HepG2 (cell line): ENCODE data around the gene CABLES2. TPM values are rescaled to one million over a fixed set of nuclear protein-coding genes. Genes with fewer than 3 reads are reported as not detected.
A peak's percentile ranks its signal among the peaks of the same experiment; 100 is the strongest.

ENCODE experiments used
- ATAC-seq: fragments of 200-7000 bp; cut with Tn5 transposase; 3 replicates; pipeline ENCODE4 v1.9.1; 2020; ENCODE audit warnings: mild to moderate bottlenecking, moderate library complexity
- BruUV-seq: library from RNA; stranded (reverse); fragments of 400-500 nt; replicated peaks from 2 replicates; lab custom pipeline; 2021; lab: Mats Ljungman, UMichigan
- CTCF ChIA-PET: fragments of 300-600 bp; formaldehyde crosslinking; extraction: SDS; loops from one replicate; lab custom pipeline; 2021; ENCODE audit warnings: low total read pairs, inconsistent platforms, low intra/inter-chr PET ratio; lab: Yijun Ruan, JAX
- POLR2A ChIA-PET: fragments of 350-600 bp; sonication (Branson Sonifier 250); formaldehyde crosslinking; loops from one replicate; lab custom pipeline; 2020; ENCODE audit warnings: antibody characterized with exemption, inconsistent platforms; lab: Yijun Ruan, JAX
- DNase-seq: peaks from one replicate; pipeline ENCODE4 v3.0.0-alpha.2; 2015; ENCODE audit warnings: low spot score
- FAIRE-seq: peaks from 3 replicates; lab custom pipeline; 2011; peaks lifted over from hg19 to GRCh38; lab: Jason Lieb, UNC
- H2AFZ ChIP-seq: one replicate; pipeline ENCODE4 v1.6.1; 2011; ENCODE audit warnings: low read length, inconsistent platforms
- H3K27ac ChIP-seq: fragments of 300-600 bp; 3 replicates; pipeline ENCODE4 v1.8.0; 2011; ENCODE audit warnings: mixed run types, mild to moderate bottlenecking, mixed read lengths, low read length, inconsistent platforms; ENCODE audit not compliant: insufficient read depth; ENCODE audit errors: extremely low read length
- H3K27me3 ChIP-seq, 2 experiments: fragments of 200-600 bp in 1 of 2; 2 replicates in 1 of 2; 3 replicates in 1 of 2; pipeline versions ENCODE4 v1.6.0 to v1.8.0; 2011; ENCODE audit warnings: low read length in 2 of 2, mild to moderate bottlenecking in 2 of 2, moderate library complexity in 2 of 2, inconsistent platforms in 1 of 2; ENCODE audit not compliant: insufficient read depth in 2 of 2, control insufficient read depth in 1 of 2
- H3K36me3 ChIP-seq, 2 experiments: fragments of 200-600 bp in 1 of 2; replicated peaks in 1 of 2; 2 replicates in 1 of 2; 3 replicates in 1 of 2; pipeline versions ENCODE4 v1.5.1 to v1.8.0; 2011; ENCODE audit warnings: low read length in 2 of 2, inconsistent platforms in 1 of 2; ENCODE audit not compliant: insufficient read depth in 2 of 2, control insufficient read depth in 1 of 2
- H3K4me1 ChIP-seq: 2 replicates; pipeline ENCODE4 v1.5.1; 2012; ENCODE audit warnings: low read length, inconsistent platforms; ENCODE audit not compliant: insufficient read depth
- H3K4me2 ChIP-seq: 2 replicates; pipeline ENCODE4 v1.6.0; 2011; ENCODE audit warnings: low read depth, low read length, inconsistent platforms
- H3K4me3 ChIP-seq, 3 experiments: fragments of 200-600 bp in 1 of 3; sonication (generic), shearing (Covaris generic) in 1 of 3; replicated peaks in 1 of 3; 2 replicates each; pipeline ENCODE4 v1.5.1; 2011 to 2016; ENCODE audit warnings: low read length in 3 of 3, inconsistent platforms in 2 of 3, low read depth in 2 of 3, mild to moderate bottlenecking in 2 of 3, control low read depth in 1 of 3, mixed read lengths in 1 of 3; ENCODE audit not compliant: insufficient read depth in 1 of 3
- H3K79me2 ChIP-seq: one replicate; pipeline ENCODE4 v1.6.1; 2011; ENCODE audit warnings: low read length, inconsistent platforms; ENCODE audit not compliant: insufficient read depth
- H3K9ac ChIP-seq: 2 replicates; pipeline ENCODE4 v1.6.0; 2011; ENCODE audit warnings: mild to moderate bottlenecking, low read depth, low read length, inconsistent platforms; ENCODE audit not compliant: insufficient read depth
- H3K9me3 ChIP-seq: 2 replicates; pipeline ENCODE4 v1.5.1; 2012; ENCODE audit warnings: mild to moderate bottlenecking, low read length
- H4K20me1 ChIP-seq: 2 replicates; pipeline ENCODE4 v1.6.0; 2011; ENCODE audit warnings: inconsistent platforms, mild to moderate bottlenecking, low read length, moderate library complexity; ENCODE audit not compliant: insufficient read depth
- AGO2 ChIP-seq: fragments of 200-400 bp; formaldehyde crosslinking; optimal IDR thresholded peaks from 2 replicates; pipeline ENCODE3; 2017; ENCODE audit warnings: mild to moderate bottlenecking, low read depth, low read length, moderate library complexity
- CTCF ChIP-seq: sonication (generic); formaldehyde crosslinking; IDR thresholded peaks from 2 replicates; pipeline ENCODE4 v1.5.0; 2020; ENCODE audit warnings: mild to moderate bottlenecking, missing genetic modification reagents, moderate library complexity
- HNRNPL ChIP-seq: fragments of 200-400 bp; formaldehyde crosslinking; IDR thresholded peaks from 2 replicates; pipeline ENCODE4 v1.6.1; 2017; ENCODE audit warnings: mild to moderate bottlenecking, low read depth, low read length
- HOXA3 ChIP-seq: sonication (generic); formaldehyde crosslinking; IDR thresholded peaks from 2 replicates; pipeline ENCODE4 v1.5.0; 2020; ENCODE audit warnings: missing genetic modification reagents
- PCBP1 ChIP-seq: fragments of 200-400 bp; formaldehyde crosslinking; IDR thresholded peaks from 2 replicates; pipeline ENCODE4 v1.6.1; 2017; ENCODE audit warnings: mild to moderate bottlenecking, low read depth, low read length, borderline replicate concordance
- RAD21 ChIP-seq: fragments of 450-650 bp; formaldehyde crosslinking; IDR thresholded peaks from 2 replicates; pipeline ENCODE4 v1.5.0; 2020; ENCODE audit warnings: mild to moderate bottlenecking
- TEAD3 ChIP-seq: optimal IDR thresholded peaks from 2 replicates; pipeline ENCODE3; 2016; ENCODE audit warnings: borderline replicate concordance
- ZMYM3 ChIP-seq: sonication (generic); formaldehyde crosslinking; IDR thresholded peaks from 2 replicates; pipeline ENCODE4 v1.5.1; 2020; ENCODE audit warnings: mild to moderate bottlenecking, missing genetic modification reagents
- ZNF720 ChIP-seq: sonication (generic); formaldehyde crosslinking; IDR thresholded peaks from 2 replicates; pipeline ENCODE4 v1.4.0; 2020; ENCODE audit warnings: missing genetic modification reagents
- WGBS: methylation state at CpG from one replicate; pipeline ENCODE4 v1.1.6; 2017; ENCODE audit warnings: low lambda C conversion rate; 5-methylcytosine and 5-hydroxymethylcytosine counted together
- in situ Hi-C: cut with HindIII; loops from 2 replicates; pipeline ENCODE4 v1.10.0; 2017; ENCODE audit warnings: low pct_unique_long_range_greater_than_20kb; ENCODE audit not compliant: extremely low pct_ligation_motif_present
- intact Hi-C: fragments of 100-400 bp; cut with micrococcal nuclease; formaldehyde crosslinking; loops from one replicate; pipeline ENCODE4 v1.10.0; 2022; ENCODE audit not compliant: unreplicated experiment
- polyA plus RNA-seq, 8 experiments: library from polyadenylated mRNA; depleted of rRNA in 3 of 8; stranded (reverse) in 7 of 8; unstranded in 1 of 8; fragments of >200 nt; fragmentation: Illumina TruSeq in 4 of 8; extraction: Trizol in 4 of 8; gene quantifications; 2 replicates each; pipeline versions ENCODE4 v1.2.1 to v1.2.3, GENCODE V29; 2011 to 2016; ENCODE audit warnings: low read depth in 4 of 8, missing spikeins in 1 of 8, mixed read lengths in 1 of 8; ENCODE audit not compliant: insufficient read depth in 1 of 8
- total RNA-seq, 5 experiments: library from RNA; depleted of rRNA; stranded (reverse); fragments of >200 nt; fragmentation: Illumina TruSeq; extraction: Trizol; gene quantifications; 2 replicates each; pipeline ENCODE4 v1.2.3, GENCODE V29; 2016; ENCODE audit warnings: low read depth in 1 of 5
- TF ChIP-seq, protein P1 (sequence below): sonication (generic); formaldehyde crosslinking; IDR thresholded peaks from 2 replicates; pipeline ENCODE4 v1.4.0; 2020; ENCODE audit warnings: missing genetic modification reagents
- TF ChIP-seq, protein P2 (sequence below): sonication (generic); formaldehyde crosslinking; IDR thresholded peaks from 2 replicates; pipeline ENCODE4 v1.4.0; 2020; ENCODE audit warnings: missing genetic modification reagents, borderline replicate concordance
- TF ChIP-seq, protein P3 (sequence below): sonication (generic); formaldehyde crosslinking; IDR thresholded peaks from 2 replicates; pipeline ENCODE4 v1.5.0; 2020; ENCODE audit warnings: mild to moderate bottlenecking, missing genetic modification reagents, borderline replicate concordance

CABLES2 gene
- total and polyA plus RNA-seq, 2 of the 13 experiments (the other 11 are each of a cell fraction or from before 2014, with no cell fraction given) = 5.2 to 9.7 TPM

- no TSS peak for BruUV-seq
- FAIRE-seq (no peak), DNase-seq (peak; percentile 60), ATAC-seq (peak; percentile 0; the same call in 2 of the 3 replicates)
- Histone ChIP-seq H3K79me2 (peaks cover 38% of the 10 kb centered on the region), H3K27me3 (no peaks in the 10 kb centered on the region), H4K20me1 (peaks cover 30% of the 10 kb centered on the region), H3K9me3 (no peaks in the 10 kb centered on the region), H3K27ac (peak overlapping the region; percentile 14), H3K9ac (no peak overlapping the region), H3K36me3 (peaks cover 22 to 26% of the 10 kb centered on the region in 2 experiments), H3K4me2 (no peak overlapping the region), H3K4me3 (no peak overlapping the region), H2AFZ (no peak overlapping the region), H3K4me1 (peaks cover 54% of the 10 kb centered on the region)
- intact Hi-C loops (loop anchor here (10.0 kb wide), 1 partner anchor 1603 kb away; the partner anchor contains the start of gene ZNF512B), in situ Hi-C loops (no loop called here)
- 84% methylated on average over 20 of the region's 34 CpGs for WGBS
- ChIA-PET POLR2A (interaction anchor here (1.4 to 7.4 kb wide), 2 partner anchors 15 to 24 kb away, joined by 4 to 95 read pairs; no protein-coding TSS in a partner anchor), CTCF (interaction anchor here (1.1 kb wide), 1 partner anchor 15 kb away, joined by 3 read pairs; no protein-coding TSS in a partner anchor)
- TF ChIP-seq RAD21 = peak; percentile 10; the same call in 1 of the 2 replicates
- peak; percentile 53; the same call in 1 of the 2 replicates for TF ChIP-seq ZMYM3 (CRISPR knock-in tag)
- TF ChIP-seq, protein P1, sequence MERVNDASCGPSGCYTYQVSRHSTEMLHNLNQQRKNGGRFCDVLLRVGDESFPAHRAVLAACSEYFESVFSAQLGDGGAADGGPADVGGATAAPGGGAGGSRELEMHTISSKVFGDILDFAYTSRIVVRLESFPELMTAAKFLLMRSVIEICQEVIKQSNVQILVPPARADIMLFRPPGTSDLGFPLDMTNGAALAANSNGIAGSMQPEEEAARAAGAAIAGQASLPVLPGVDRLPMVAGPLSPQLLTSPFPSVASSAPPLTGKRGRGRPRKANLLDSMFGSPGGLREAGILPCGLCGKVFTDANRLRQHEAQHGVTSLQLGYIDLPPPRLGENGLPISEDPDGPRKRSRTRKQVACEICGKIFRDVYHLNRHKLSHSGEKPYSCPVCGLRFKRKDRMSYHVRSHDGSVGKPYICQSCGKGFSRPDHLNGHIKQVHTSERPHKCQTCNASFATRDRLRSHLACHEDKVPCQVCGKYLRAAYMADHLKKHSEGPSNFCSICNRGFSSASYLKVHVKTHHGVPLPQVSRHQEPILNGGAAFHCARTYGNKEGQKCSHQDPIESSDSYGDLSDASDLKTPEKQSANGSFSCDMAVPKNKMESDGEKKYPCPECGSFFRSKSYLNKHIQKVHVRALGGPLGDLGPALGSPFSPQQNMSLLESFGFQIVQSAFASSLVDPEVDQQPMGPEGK = peak; percentile 30
- TF ChIP-seq AGO2 = peak; percentile 86
- TF ChIP-seq, protein P2, sequence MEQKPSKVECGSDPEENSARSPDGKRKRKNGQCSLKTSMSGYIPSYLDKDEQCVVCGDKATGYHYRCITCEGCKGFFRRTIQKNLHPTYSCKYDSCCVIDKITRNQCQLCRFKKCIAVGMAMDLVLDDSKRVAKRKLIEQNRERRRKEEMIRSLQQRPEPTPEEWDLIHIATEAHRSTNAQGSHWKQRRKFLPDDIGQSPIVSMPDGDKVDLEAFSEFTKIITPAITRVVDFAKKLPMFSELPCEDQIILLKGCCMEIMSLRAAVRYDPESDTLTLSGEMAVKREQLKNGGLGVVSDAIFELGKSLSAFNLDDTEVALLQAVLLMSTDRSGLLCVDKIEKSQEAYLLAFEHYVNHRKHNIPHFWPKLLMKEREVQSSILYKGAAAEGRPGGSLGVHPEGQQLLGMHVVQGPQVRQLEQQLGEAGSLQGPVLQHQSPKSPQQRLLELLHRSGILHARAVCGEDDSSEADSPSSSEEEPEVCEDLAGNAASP (CRISPR knock-in tag) = peak; percentile 60; the same call in 1 of the 2 replicates
- TF ChIP-seq TEAD3 (CRISPR knock-in tag) = peak; percentile 95
- 0 out of 2 replicates have a peak, but pooled peaks have one; percentile 7 for TF ChIP-seq CTCF (CRISPR knock-in tag)
- TF ChIP-seq ZNF720 (CRISPR knock-in tag) = no peak
- TF ChIP-seq HNRNPL = peak; percentile 60; the same call in 1 of the 2 replicates
- TF ChIP-seq, protein P3, sequence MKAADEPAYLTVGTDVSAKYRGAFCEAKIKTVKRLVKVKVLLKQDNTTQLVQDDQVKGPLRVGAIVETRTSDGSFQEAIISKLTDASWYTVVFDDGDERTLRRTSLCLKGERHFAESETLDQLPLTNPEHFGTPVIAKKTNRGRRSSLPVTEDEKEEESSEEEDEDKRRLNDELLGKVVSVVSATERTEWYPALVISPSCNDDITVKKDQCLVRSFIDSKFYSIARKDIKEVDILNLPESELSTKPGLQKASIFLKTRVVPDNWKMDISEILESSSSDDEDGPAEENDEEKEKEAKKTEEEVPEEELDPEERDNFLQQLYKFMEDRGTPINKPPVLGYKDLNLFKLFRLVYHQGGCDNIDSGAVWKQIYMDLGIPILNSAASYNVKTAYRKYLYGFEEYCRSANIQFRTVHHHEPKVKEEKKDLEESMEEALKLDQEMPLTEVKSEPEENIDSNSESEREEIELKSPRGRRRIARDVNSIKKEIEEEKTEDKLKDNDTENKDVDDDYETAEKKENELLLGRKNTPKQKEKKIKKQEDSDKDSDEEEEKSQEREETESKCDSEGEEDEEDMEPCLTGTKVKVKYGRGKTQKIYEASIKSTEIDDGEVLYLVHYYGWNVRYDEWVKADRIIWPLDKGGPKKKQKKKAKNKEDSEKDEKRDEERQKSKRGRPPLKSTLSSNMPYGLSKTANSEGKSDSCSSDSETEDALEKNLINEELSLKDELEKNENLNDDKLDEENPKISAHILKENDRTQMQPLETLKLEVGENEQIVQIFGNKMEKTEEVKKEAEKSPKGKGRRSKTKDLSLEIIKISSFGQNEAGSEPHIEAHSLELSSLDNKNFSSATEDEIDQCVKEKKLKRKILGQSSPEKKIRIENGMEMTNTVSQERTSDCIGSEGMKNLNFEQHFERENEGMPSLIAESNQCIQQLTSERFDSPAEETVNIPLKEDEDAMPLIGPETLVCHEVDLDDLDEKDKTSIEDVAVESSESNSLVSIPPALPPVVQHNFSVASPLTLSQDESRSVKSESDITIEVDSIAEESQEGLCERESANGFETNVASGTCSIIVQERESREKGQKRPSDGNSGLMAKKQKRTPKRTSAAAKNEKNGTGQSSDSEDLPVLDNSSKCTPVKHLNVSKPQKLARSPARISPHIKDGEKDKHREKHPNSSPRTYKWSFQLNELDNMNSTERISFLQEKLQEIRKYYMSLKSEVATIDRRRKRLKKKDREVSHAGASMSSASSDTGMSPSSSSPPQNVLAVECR (CRISPR knock-in tag) = peak; percentile 34; the same call in 1 of the 2 replicates
- TF ChIP-seq HOXA3 = peak; percentile 31; the same call in 1 of the 2 replicates
- TF ChIP-seq PCBP1 = 0 out of 2 replicates have a peak, but pooled peaks have one; percentile 36
Observed at GRCh38 chr20:62361799-62362589, 45.1 kb downstream of the CABLES2 start.
